K562 (cell line): ENCODE measurements around the gene STUM. TPM values are rescaled to one million over a fixed set of nuclear protein-coding genes. Genes with fewer than 3 reads are reported as not detected.

ENCODE experiments used
- ATAC-seq: fragments of 200-7000 bp; cut with Tn5 transposase; 3 replicates; pipeline ENCODE4 v1.9.1; 2020; ENCODE audit warnings: moderate library complexity
- BruUV-seq: library from RNA; stranded (reverse); fragments of 400-500 nt; replicated peaks from 2 replicates; lab custom pipeline; 2021; lab: Mats Ljungman, UMichigan
- CTCF ChIA-PET: fragments of 300-600 bp; formaldehyde crosslinking; extraction: SDS; loops from one replicate; lab custom pipeline; 2021; ENCODE audit warnings: low intra/inter-chr PET ratio; lab: Yijun Ruan, JAX
- POLR2A ChIA-PET: fragments of 300-600, 350-650 bp; sonication (Branson Sonifier 250); formaldehyde crosslinking; extraction: SDS; loops from one replicate; lab custom pipeline; 2021; ENCODE audit warnings: antibody characterized with exemption, inconsistent platforms; lab: Yijun Ruan, JAX
- DNase-seq, 4 experiments: peaks; one replicate each; pipeline versions ENCODE4 v3.0.0 to v3.0.0-alpha.2; 2011 to 2018; ENCODE audit warnings: low spot score in 3 of 4, mixed read lengths in 3 of 4; ENCODE audit errors: extremely low read depth in 1 of 4
- FAIRE-seq: peaks from 2 replicates; lab custom pipeline; 2011; peaks lifted over from hg19 to GRCh38; lab: Jason Lieb, UNC
- H2AFZ ChIP-seq: 2 replicates; pipeline ENCODE4 v1.6.0; 2011; ENCODE audit warnings: low read depth, low read length, control low read depth, inconsistent platforms
- H3K27ac ChIP-seq: fragments of 200-600 bp; 3 replicates; pipeline ENCODE4 v1.8.0; 2011; ENCODE audit warnings: low read depth, mild to moderate bottlenecking, control low read depth, inconsistent platforms, low read length, moderate library complexity, mixed read lengths; ENCODE audit errors: extremely low read depth
- H3K27me3 ChIP-seq, 2 experiments: fragments of 300-600 bp in 1 of 2; 2 replicates in 1 of 2; 3 replicates in 1 of 2; pipeline versions ENCODE4 v1.6.0 to v1.8.0; 2011; ENCODE audit warnings: inconsistent platforms in 2 of 2, low read length in 2 of 2, mild to moderate bottlenecking in 1 of 2, mixed read lengths in 1 of 2, moderate library complexity in 1 of 2; ENCODE audit not compliant: control insufficient read depth in 2 of 2, insufficient read depth in 2 of 2
- H3K36me3 ChIP-seq: fragments of 300-600 bp; 3 replicates; pipeline ENCODE4 v1.8.0; 2011; ENCODE audit warnings: mild to moderate bottlenecking, low read length, inconsistent platforms; ENCODE audit not compliant: control insufficient read depth, insufficient read depth
- H3K4me1 ChIP-seq, 2 experiments: fragments of 200-600 bp in 1 of 2; replicated peaks in 1 of 2; 2 replicates in 1 of 2; 3 replicates in 1 of 2; pipeline versions ENCODE4 v1.5.1 to v1.8.0; 2011; ENCODE audit warnings: inconsistent platforms in 2 of 2, low read length in 2 of 2, mild to moderate bottlenecking in 1 of 2, mixed read lengths in 1 of 2, moderate library complexity in 1 of 2; ENCODE audit not compliant: control insufficient read depth in 2 of 2, insufficient read depth in 2 of 2
- H3K4me2 ChIP-seq: 2 replicates; pipeline ENCODE4 v1.6.1; 2011; ENCODE audit warnings: low read length, control low read depth, inconsistent platforms, mixed read lengths; ENCODE audit not compliant: insufficient read depth
- H3K4me3 ChIP-seq: fragments of 200-600 bp; sonication (generic), shearing (Covaris generic); 2 replicates; pipeline ENCODE4 v1.5.1; 2016; ENCODE audit warnings: control low read depth, inconsistent platforms
- H3K79me2 ChIP-seq: fragments of 200-600 bp; 3 replicates; pipeline ENCODE4 v1.8.0; 2011; ENCODE audit warnings: low read length, inconsistent platforms; ENCODE audit not compliant: control insufficient read depth, insufficient read depth
- H3K9ac ChIP-seq, 2 experiments: 2 replicates each; pipeline versions ENCODE4 v1.6.0 to v1.6.1; 2011; ENCODE audit warnings: low read depth in 2 of 2, low read length in 2 of 2, control low read depth in 1 of 2, inconsistent platforms in 1 of 2, mild to moderate bottlenecking in 1 of 2, mixed read lengths in 1 of 2; ENCODE audit not compliant: insufficient read depth in 1 of 2
- H3K9me1 ChIP-seq: one replicate; pipeline ENCODE4 v1.6.0; 2011; ENCODE audit warnings: inconsistent platforms, mild to moderate bottlenecking, low read length, moderate library complexity; ENCODE audit not compliant: control insufficient read depth, insufficient read depth
- H3K9me3 ChIP-seq: replicated peaks from 2 replicates; pipeline ENCODE4 v1.5.1; 2011; ENCODE audit warnings: low read depth, low read length, inconsistent platforms; ENCODE audit not compliant: control insufficient read depth, insufficient read depth
- H4K20me1 ChIP-seq: replicated peaks from 2 replicates; pipeline ENCODE4 v1.6.1; 2011; ENCODE audit warnings: low read length, inconsistent platforms, mixed read lengths; ENCODE audit not compliant: control insufficient read depth, insufficient read depth
- BHLHE40 ChIP-seq: IDR thresholded peaks from 2 replicates; pipeline ENCODE4 v1.6.1; 2011; ENCODE audit warnings: low read length, improper control_type of control experiment
- CREM ChIP-seq: IDR thresholded peaks from 2 replicates; pipeline ENCODE4 v1.6.1; 2014; ENCODE audit warnings: antibody characterized with exemption, low read depth
- MTA2 ChIP-seq: fragments of 450-650 bp; IDR thresholded peaks from 2 replicates; pipeline ENCODE4 v1.6.1; 2016; ENCODE audit warnings: low read depth
- NFIC ChIP-seq: fragments of 450-650 bp; IDR thresholded peaks from 2 replicates; pipeline ENCODE4 v1.6.1; 2017; ENCODE audit warnings: mild to moderate bottlenecking, inconsistent platforms
- STAT5A ChIP-seq: IDR thresholded peaks from 2 replicates; pipeline ENCODE4 v1.6.1; 2012; ENCODE audit warnings: low read length, inconsistent platforms, borderline replicate concordance
- WGBS: fragments of 100-300 bp; shearing (Covaris generic); methylation state at CpG from one replicate; pipeline ENCODE4 v1.1.6; 2016; ENCODE audit warnings: low coverage, mixed read lengths; ENCODE audit not compliant: insufficient coverage; ENCODE audit errors: missing lambda C conversion rate; 5-methylcytosine and 5-hydroxymethylcytosine counted together
- in situ Hi-C: fragments of 300-500 bp; cut with MboI; formaldehyde crosslinking; loops from 4 replicates; pipeline ENCODE4 v1.15.0; 2018; ENCODE audit warnings: inconsistent platforms, mixed read lengths
- intact Hi-C: fragments of 100-400 bp; cut with micrococcal nuclease; formaldehyde crosslinking; loops from 2 replicates; pipeline ENCODE4 v1.14.2; 2022
- polyA plus RNA-seq, 8 experiments: library from polyadenylated mRNA; depleted of rRNA in 4 of 8; stranded (reverse) in 5 of 8; unstranded in 3 of 8; fragments of >200 nt; fragmentation: Nextera tagmentation in 2 of 8; fragmentation: Illumina TruSeq in 1 of 8; extraction: Ambion mirVana in 2 of 8; extraction: Trizol in 1 of 8; gene quantifications; 2 replicates each; pipeline versions ENCODE4 v1.2.1 to v1.2.3, GENCODE V29; 2011 to 2014; ENCODE audit warnings: inconsistent platforms in 1 of 8, missing spikeins in 1 of 8
- total RNA-seq, 7 experiments: library from RNA; depleted of rRNA in 6 of 7; stranded (reverse); fragments of >200 nt in 6 of 7; fragmentation: Illumina TruSeq in 2 of 7; extraction: Trizol in 2 of 7; gene quantifications; 2 replicates each; pipeline versions ENCODE4 v1.2.1 to v1.2.3, GENCODE V29; 2011 to 2021; ENCODE audit warnings: low replicate concordance in 1 of 7
- TF ChIP-seq, protein P1 (sequence below): IDR thresholded peaks from 3 replicates; pipeline ENCODE4 v1.6.1; 2011; ENCODE audit warnings: borderline replicate concordance, mild to moderate bottlenecking; ENCODE audit not compliant: insufficient read length, insufficient read depth

STUM gene
- total and polyA plus RNA-seq, 9 of the 15 experiments (the other 6 are each of a cell fraction or from before 2014, with no cell fraction given) = not detected

DNA sequence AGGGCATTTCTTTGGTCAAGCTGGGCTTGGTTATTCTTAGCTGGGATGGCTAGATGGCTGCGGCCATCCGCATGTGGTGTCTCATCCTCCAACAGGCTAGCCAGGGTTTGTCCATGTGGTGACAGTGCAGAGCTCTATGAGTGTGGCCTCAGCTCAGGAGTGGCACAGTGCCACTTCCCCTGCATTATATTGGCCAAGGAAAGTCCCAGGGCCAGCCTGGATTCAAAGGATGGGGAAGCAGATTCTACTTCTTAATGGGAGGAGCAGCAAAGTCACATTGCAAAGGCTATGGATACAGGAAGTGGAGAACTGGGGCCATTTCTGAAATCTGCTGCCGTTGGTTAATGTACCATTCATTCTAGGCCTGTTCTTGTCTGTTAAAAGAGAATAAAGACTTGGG lies 34.4 kb downstream of the STUM start (continued):
- TF ChIP-seq, protein P1, sequence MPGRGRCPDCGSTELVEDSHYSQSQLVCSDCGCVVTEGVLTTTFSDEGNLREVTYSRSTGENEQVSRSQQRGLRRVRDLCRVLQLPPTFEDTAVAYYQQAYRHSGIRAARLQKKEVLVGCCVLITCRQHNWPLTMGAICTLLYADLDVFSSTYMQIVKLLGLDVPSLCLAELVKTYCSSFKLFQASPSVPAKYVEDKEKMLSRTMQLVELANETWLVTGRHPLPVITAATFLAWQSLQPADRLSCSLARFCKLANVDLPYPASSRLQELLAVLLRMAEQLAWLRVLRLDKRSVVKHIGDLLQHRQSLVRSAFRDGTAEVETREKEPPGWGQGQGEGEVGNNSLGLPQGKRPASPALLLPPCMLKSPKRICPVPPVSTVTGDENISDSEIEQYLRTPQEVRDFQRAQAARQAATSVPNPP = no peak
- TF ChIP-seq CREM = no peak
- TF ChIP-seq STAT5A = no peak
- TF ChIP-seq MTA2 = no peak

DNA sequence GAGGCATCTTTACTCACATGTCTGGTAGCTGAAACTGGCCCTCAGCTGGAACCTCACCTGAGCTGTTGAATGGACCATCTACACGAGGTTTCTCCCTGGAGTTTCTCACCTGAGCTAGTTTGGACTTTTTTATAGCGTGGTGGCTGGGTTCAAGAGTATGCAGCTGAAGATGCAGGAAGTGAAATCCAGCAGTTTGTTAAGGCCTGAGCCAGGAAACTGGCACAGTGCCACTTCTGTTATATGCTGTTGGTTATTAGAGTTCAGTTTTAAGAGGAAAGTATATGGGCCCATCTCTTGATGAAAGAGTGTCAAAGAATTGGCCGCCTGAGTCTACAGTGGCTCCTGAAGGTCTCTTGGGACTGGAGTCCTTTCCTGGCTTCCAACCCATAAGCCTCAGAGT lies 35.6 kb downstream of the STUM start:
- peaks cover 35 to 63% of the 10 kb centered on the region in 2 experiments for H3K27me3 ChIP-seq
- POLR2A ChIA-PET = interaction anchor here (0.6 to 0.7 kb wide), 2 partner anchors 218 to 355 kb away, joined by 3 read pairs; no protein-coding TSS in a partner anchor
- H3K9me1 ChIP-seq = no peaks in the 10 kb centered on the region
- H3K9ac ChIP-seq = no peak overlapping the region
- DNase-seq (no peak), FAIRE-seq (no peak)
- in situ Hi-C loops (no loop called here), intact Hi-C loops (no loop called here)
- no TSS peak for BruUV-seq
- H3K4me2 ChIP-seq = no peak overlapping the region
- no peak for TF ChIP-seq BHLHE40
- peak; percentile 75 for TF ChIP-seq NFIC
- TF ChIP-seq, all 486 proteins: peak for 1
- CTCF ChIA-PET = no interaction called here
- Histone ChIP-seq H3K4me1 (peaks cover 0 to 3% of the 10 kb centered on the region in 2 experiments; a peak in 3 of 5 replicates), H3K27ac (no peak overlapping the region), H3K9me3 (no peaks in the 10 kb centered on the region), H3K36me3 (no peaks in the 10 kb centered on the region), H4K20me1 (peaks cover 3% of the 10 kb centered on the region; the same call in 1 of the 2 replicates), H3K79me2 (no peaks in the 10 kb centered on the region), H2AFZ (no peak overlapping the region), H3K4me3 (no peak overlapping the region)
- no peak for ATAC-seq
- 0% methylated on average over 3 of the region's 3 CpGs for WGBS
